Tibial nerve (tissue), 3 donors: ENCODE results near the gene MYCL.
"Not testable (repeated sequence)": the region's sequence is repeated elsewhere in the genome, so short reads cannot be mapped to it uniquely, and the experiment has no call there.

Experiments
- POLR2A ChIP-seq, 2 donors: fragments of 450-650 bp; IDR thresholded peaks; one replicate each; pipeline ENCODE4 v1.6.1; 2017; ENCODE audit warnings: antibody characterized with exemption in 2 of 2, mild to moderate bottlenecking in 2 of 2, moderate library complexity in 2 of 2
- TF ChIP-seq, protein P1 (sequence below), 5 experiments: fragments of 200-600 bp in 3 of 5; fragments of 450-650 bp in 2 of 5; sonication (generic) in 3 of 5; IDR thresholded peaks; one replicate each; pipeline ENCODE4 v1.5.1; 2016 to 2019; ENCODE audit warnings: antibody characterized with exemption in 5 of 5, mild to moderate bottlenecking in 3 of 5, moderate library complexity in 2 of 5

DNA sequence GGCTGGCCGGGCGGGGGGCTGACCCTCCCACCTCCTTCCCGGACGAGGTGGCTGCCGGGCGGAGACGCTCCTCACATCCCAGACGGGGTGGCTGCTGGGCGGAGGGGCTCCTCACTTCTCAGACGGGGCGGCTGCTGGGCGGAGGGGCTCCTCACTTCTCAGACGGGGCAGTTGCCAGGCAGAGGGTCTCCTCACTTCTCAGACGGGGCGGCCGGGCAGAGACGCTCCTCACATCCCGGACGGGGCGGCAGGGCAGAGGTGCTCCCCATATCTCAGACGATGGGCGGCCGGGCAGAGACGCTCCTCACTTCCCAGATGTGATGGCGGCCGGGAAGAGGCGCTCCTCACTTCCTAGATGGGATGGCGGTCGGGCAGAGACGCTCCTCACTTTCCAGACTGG, 11.4 kb upstream of the MYCL start:
- TF ChIP-seq POLR2A (IDR thresholded peaks at IDR 0.05) = not testable (repeated sequence)
- TF ChIP-seq, protein P1, sequence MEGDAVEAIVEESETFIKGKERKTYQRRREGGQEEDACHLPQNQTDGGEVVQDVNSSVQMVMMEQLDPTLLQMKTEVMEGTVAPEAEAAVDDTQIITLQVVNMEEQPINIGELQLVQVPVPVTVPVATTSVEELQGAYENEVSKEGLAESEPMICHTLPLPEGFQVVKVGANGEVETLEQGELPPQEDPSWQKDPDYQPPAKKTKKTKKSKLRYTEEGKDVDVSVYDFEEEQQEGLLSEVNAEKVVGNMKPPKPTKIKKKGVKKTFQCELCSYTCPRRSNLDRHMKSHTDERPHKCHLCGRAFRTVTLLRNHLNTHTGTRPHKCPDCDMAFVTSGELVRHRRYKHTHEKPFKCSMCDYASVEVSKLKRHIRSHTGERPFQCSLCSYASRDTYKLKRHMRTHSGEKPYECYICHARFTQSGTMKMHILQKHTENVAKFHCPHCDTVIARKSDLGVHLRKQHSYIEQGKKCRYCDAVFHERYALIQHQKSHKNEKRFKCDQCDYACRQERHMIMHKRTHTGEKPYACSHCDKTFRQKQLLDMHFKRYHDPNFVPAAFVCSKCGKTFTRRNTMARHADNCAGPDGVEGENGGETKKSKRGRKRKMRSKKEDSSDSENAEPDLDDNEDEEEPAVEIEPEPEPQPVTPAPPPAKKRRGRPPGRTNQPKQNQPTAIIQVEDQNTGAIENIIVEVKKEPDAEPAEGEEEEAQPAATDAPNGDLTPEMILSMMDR (IDR thresholded peaks at IDR 0.05) = not testable (repeated sequence)
